Right lobe of liver (tissue), 6 donors: ENCODE results near the gene RHPN2. TPM values are rescaled to one million over a fixed set of nuclear protein-coding genes. Genes with fewer than 3 reads are reported as not detected.

Experiments used
- ATAC-seq, 4 donors: fragments of 200-7000 bp; cut with Tn5 transposase; one replicate each; pipeline ENCODE4 v1.9.1; 2020; ENCODE audit warnings: mild to moderate bottlenecking in 4 of 4, moderate library complexity in 4 of 4
- DNase-seq, 3 donors: peaks; one replicate each; pipeline ENCODE4 v3.0.0-alpha.2; 2020
- H3K27ac ChIP-seq, 3 donors: fragments of 200-600 bp; one replicate each; pipeline ENCODE4 v1.8.0; 2022
- H3K27me3 ChIP-seq, 2 donors: fragments of 200-600 bp; one replicate each; pipeline ENCODE4 v1.8.0; 2022
- H3K36me3 ChIP-seq, 4 donors: fragments of 200-600 bp; sonication (generic) in 1 of 4; one replicate each; pipeline versions ENCODE4 v1.5.1 to v1.8.0; 2017 to 2022; ENCODE audit warnings: control low read depth in 1 of 4
- H3K4me1 ChIP-seq, 4 donors: fragments of 200-600 bp; sonication (generic) in 1 of 4; one replicate each; pipeline versions ENCODE4 v1.5.1 to v1.8.0; 2017 to 2022; ENCODE audit warnings: control low read depth in 1 of 4
- H3K4me3 ChIP-seq, 3 donors: fragments of 200-600 bp; one replicate each; pipeline ENCODE4 v1.8.0; 2022
- H3K9me3 ChIP-seq, 4 donors: fragments of 200-600 bp; sonication (generic) in 1 of 4; one replicate each; pipeline versions ENCODE4 v1.5.1 to v1.8.0; 2017 to 2022; ENCODE audit warnings: control low read depth in 1 of 4
- POLR2A ChIP-seq: fragments of 450-650 bp; IDR thresholded peaks from one replicate; pipeline ENCODE4 v1.6.1; 2017; ENCODE audit warnings: antibody characterized with exemption, mild to moderate bottlenecking
- WGBS: methylation state at CpG from one replicate; pipeline ENCODE4 v1.1.6; 2018; ENCODE audit warnings: low coverage, low lambda C conversion rate; ENCODE audit not compliant: insufficient coverage; ENCODE audit errors: missing lambda C conversion rate; 5-methylcytosine and 5-hydroxymethylcytosine counted together
- intact Hi-C, 2 donors: fragments of 100-400 bp; cut with DNase I; formaldehyde crosslinking; loops; one replicate each; pipeline versions ENCODE4 v1.11.2 to v1.14.1; 2022
- total RNA-seq, 6 experiments: library from RNA; depleted of rRNA in 2 of 6; stranded (reverse); fragments of >200 nt in 2 of 6; fragmentation: NEBNext Ultra II Directional in 3 of 6; extraction: Animal tissue kit (Norgen Biotek cat#: 25700) in 3 of 6; gene quantifications; one replicate each; pipeline versions ENCODE4 v1.1.0 to v1.2.4, GENCODE V29; 2016 to 2023
- TF ChIP-seq, protein P1 (sequence below), 4 donors: fragments of 200-600 bp in 3 of 4; fragments of 450-650 bp in 1 of 4; IDR thresholded peaks; one replicate each; pipeline versions ENCODE4 v1.5.1 to v1.8.0; 2016 to 2022; ENCODE audit warnings: antibody characterized with exemption in 4 of 4, mild to moderate bottlenecking in 2 of 4
- donor health status: DM: no; HTN: yes; CAD: no.
- donor health status: DM: no; HTN: no; CAD: no.
- donor health status: DM: no; HTN: no; CAD: no.
- donor health status: DM: no; HTN: yes; CAD: no.
- donor health status: DM: no; HTN: yes; CAD: no.

Gene RHPN2
- total RNA-seq, 6 experiments from 2014 or later, result 8.7 to 18.1 (median 16.4) TPM

DNA sequence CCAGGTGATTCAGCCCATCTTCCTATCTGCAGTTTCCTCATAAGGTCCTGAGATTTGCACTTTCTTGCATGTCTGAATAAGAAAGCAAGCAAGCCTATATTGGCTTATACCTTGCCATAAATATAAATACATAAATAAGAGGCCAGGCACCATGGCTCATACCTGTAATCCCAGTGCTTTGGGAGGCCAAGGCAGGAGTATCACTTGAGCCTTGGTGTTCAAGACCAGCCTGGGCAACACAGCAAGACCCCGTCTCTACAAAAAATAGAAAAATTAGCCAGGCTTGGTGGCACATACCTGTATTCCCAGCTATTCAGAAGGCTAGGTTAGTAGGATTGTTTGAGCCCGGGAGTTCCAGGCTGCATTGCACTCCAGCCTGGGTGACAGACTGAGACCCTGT, 10.8 kb upstream of the RHPN2 start:
- ATAC-seq, result no peak
- TF ChIP-seq POLR2A, result no peak
- TF ChIP-seq, protein P1, sequence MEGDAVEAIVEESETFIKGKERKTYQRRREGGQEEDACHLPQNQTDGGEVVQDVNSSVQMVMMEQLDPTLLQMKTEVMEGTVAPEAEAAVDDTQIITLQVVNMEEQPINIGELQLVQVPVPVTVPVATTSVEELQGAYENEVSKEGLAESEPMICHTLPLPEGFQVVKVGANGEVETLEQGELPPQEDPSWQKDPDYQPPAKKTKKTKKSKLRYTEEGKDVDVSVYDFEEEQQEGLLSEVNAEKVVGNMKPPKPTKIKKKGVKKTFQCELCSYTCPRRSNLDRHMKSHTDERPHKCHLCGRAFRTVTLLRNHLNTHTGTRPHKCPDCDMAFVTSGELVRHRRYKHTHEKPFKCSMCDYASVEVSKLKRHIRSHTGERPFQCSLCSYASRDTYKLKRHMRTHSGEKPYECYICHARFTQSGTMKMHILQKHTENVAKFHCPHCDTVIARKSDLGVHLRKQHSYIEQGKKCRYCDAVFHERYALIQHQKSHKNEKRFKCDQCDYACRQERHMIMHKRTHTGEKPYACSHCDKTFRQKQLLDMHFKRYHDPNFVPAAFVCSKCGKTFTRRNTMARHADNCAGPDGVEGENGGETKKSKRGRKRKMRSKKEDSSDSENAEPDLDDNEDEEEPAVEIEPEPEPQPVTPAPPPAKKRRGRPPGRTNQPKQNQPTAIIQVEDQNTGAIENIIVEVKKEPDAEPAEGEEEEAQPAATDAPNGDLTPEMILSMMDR (IDR thresholded peaks at IDR 0.05), result no peak
- H3K4me1 ChIP-seq, result no peaks in the 10 kb centered on the region
- H3K4me3 ChIP-seq, result no peak overlapping the region
- no peaks in the 10 kb centered on the region for H3K36me3 ChIP-seq
- DNase-seq, result no peak
- H3K9me3 ChIP-seq, result no peaks in the 10 kb centered on the region
- intact Hi-C loops, result no loop called here
- H3K27ac ChIP-seq, result no peak overlapping the region
- 80% methylated on average over 1 of the region's 2 CpGs for WGBS
- no peaks in the 10 kb centered on the region for H3K27me3 ChIP-seq

GRCh38 chr19:33071887-33072286, 7.2 kb upstream of the RHPN2 start:
- Histone ChIP-seq H3K9me3 (no peaks in the 10 kb centered on the region), H3K4me3 (no peak overlapping the region), H3K4me1 (no peaks in the 10 kb centered on the region), H3K27me3 (no peaks in the 10 kb centered on the region), H3K36me3 (no peaks in the 10 kb centered on the region), H3K27ac (no peak overlapping the region)
- DNase-seq (no peak), ATAC-seq (no peak)
- TF ChIP-seq, protein P1 (IDR thresholded peaks at IDR 0.05), result no peak
- TF ChIP-seq POLR2A, result no peak
- intact Hi-C loops, result no loop called here
- WGBS, result 81% methylated on average over 7 of the region's 7 CpGs

DNA sequence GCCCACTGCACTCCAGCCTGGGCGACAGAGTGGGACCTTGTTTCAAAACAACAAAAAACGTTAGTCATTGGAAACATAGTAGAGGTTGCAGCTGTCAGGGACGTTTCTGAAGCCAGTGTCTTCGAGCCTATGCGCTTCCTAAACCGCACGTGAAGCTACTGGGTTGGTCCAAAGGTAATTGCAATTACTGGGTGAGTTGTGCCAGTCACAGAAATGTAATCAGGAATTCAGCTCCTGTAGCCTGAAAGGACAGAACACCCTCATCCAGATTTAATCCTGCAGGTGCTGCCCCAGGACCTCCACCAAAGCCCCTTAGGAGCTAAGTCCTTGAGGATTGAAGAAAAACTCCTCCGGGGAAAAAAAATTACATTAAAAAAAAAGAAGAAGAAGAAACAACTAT, 2.4 kb upstream of the RHPN2 start:
- Histone ChIP-seq H3K27me3 (no peaks in the 10 kb centered on the region), H3K4me3 (no peak overlapping the region), H3K27ac (no peak overlapping the region), H3K36me3 (no peaks in the 10 kb centered on the region), H3K4me1 (peaks cover 0 to 8% (median 0%) of the 10 kb centered on the region in 4 donors), H3K9me3 (no peaks in the 10 kb centered on the region)
- TF ChIP-seq, protein P1 (IDR thresholded peaks at IDR 0.05), result no peak
- TF ChIP-seq POLR2A, result no peak
- DNase-seq (no peak), ATAC-seq (no peak)
- 53% methylated on average over 7 of the region's 8 CpGs for WGBS
- intact Hi-C loops, result no loop called here

DNA sequence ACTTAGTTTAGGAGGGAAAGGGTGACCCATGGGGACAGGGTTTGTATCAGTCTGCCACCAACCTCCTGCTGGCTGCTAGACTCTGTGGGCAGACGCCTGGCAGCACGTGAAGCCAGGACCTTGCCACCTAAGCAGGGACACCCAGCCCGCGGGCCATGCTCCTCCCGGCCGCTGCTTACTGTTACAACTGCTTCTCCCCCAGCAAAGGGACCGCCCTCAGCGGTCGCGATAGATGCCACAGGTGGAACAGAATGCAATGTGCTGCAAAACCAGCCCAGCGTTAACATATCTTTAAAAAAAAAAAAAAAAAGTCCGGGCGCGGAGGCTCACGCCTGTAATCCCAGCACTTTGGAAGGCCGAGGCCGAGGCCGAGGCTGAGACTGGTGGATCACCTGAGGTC, 1.9 kb upstream of the RHPN2 start:
- H3K4me3 ChIP-seq, result no peak overlapping the region
- H3K9me3 ChIP-seq, result no peaks in the 10 kb centered on the region
- no peaks in the 10 kb centered on the region for H3K36me3 ChIP-seq
- no peaks in the 10 kb centered on the region for H3K27me3 ChIP-seq
- DNase-seq (no peak), ATAC-seq (no peak)
- H3K27ac ChIP-seq, result no peak overlapping the region
- TF ChIP-seq, protein P1 (IDR thresholded peaks at IDR 0.05), result no peak
- no peak for TF ChIP-seq POLR2A
- WGBS, result 83% methylated on average over 10 of the region's 18 CpGs
- H3K4me1 ChIP-seq, result peaks cover 0 to 8% (median 0%) of the 10 kb centered on the region in 4 donors
- intact Hi-C loops, result no loop called here

DNA sequence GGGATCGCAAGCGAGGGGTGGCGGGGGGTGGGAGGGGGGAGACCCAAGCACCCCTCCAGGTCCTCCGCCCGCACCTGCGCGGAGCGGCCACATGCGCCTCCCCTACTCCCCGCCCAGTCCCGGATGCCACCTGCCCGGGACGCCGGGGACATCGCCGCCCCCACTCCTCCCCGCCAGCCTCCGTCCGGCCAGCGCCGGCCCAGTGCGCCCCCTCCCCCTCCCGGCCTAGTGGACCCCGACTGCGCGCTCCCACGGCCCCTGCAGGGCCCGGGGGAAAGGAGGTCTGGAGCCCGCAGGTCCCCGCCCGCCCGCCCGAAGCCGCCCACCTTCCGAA, 263 bp downstream of the RHPN2 start:
- intact Hi-C loops, result no loop called here
- H3K27ac ChIP-seq, result peak overlapping the region; percentile 47 to 68 (median 50)
- no peaks in the 10 kb centered on the region for H3K27me3 ChIP-seq
- no peak for TF ChIP-seq POLR2A
- TF ChIP-seq, protein P1 (IDR thresholded peaks at IDR 0.05), result peak in 1 of 4 donors; percentile 13
- no peaks in the 10 kb centered on the region for H3K9me3 ChIP-seq
- peak; percentile 75 to 80 (median 77) for DNase-seq
- peak overlapping the region; percentile 63 to 74 (median 70) for H3K4me3 ChIP-seq
- peak; percentile 77 to 92 (median 84) for ATAC-seq
- H3K36me3 ChIP-seq, result no peaks in the 10 kb centered on the region
- H3K4me1 ChIP-seq, result peaks cover 0 to 8% (median 0%) of the 10 kb centered on the region in 4 donors
- WGBS, result 0% methylated on average over 1 of the region's 35 CpGs
